HepG2 (cell line): ENCODE data around the gene OPRM1. TPM values are rescaled to one million over a fixed set of nuclear protein-coding genes. Genes with fewer than 3 reads are reported as not detected.

Experiments used
- ATAC-seq: fragments of 200-7000 bp; cut with Tn5 transposase; 3 replicates; pipeline ENCODE4 v1.9.1; 2020; ENCODE audit warnings: mild to moderate bottlenecking, moderate library complexity
- BruUV-seq: library from RNA; stranded (reverse); fragments of 400-500 nt; replicated peaks from 2 replicates; lab custom pipeline; 2021; lab: Mats Ljungman, UMichigan
- CTCF ChIA-PET: fragments of 300-600 bp; formaldehyde crosslinking; extraction: SDS; loops from one replicate; lab custom pipeline; 2021; ENCODE audit warnings: low total read pairs, inconsistent platforms, low intra/inter-chr PET ratio; lab: Yijun Ruan, JAX
- POLR2A ChIA-PET: fragments of 350-600 bp; sonication (Branson Sonifier 250); formaldehyde crosslinking; loops from one replicate; lab custom pipeline; 2020; ENCODE audit warnings: antibody characterized with exemption, inconsistent platforms; lab: Yijun Ruan, JAX
- DNase-seq: peaks from one replicate; pipeline ENCODE4 v3.0.0-alpha.2; 2015; ENCODE audit warnings: low spot score
- FAIRE-seq: peaks from 3 replicates; lab custom pipeline; 2011; peaks lifted over from hg19 to GRCh38; lab: Jason Lieb, UNC
- H2AFZ ChIP-seq: one replicate; pipeline ENCODE4 v1.6.1; 2011; ENCODE audit warnings: low read length, inconsistent platforms
- H3K27ac ChIP-seq: fragments of 300-600 bp; 3 replicates; pipeline ENCODE4 v1.8.0; 2011; ENCODE audit warnings: mixed run types, mild to moderate bottlenecking, mixed read lengths, low read length, inconsistent platforms; ENCODE audit not compliant: insufficient read depth; ENCODE audit errors: extremely low read length
- H3K27me3 ChIP-seq, 2 experiments: fragments of 200-600 bp in 1 of 2; 2 replicates in 1 of 2; 3 replicates in 1 of 2; pipeline versions ENCODE4 v1.6.0 to v1.8.0; 2011; ENCODE audit warnings: low read length in 2 of 2, mild to moderate bottlenecking in 2 of 2, moderate library complexity in 2 of 2, inconsistent platforms in 1 of 2; ENCODE audit not compliant: insufficient read depth in 2 of 2, control insufficient read depth in 1 of 2
- H3K36me3 ChIP-seq, 2 experiments: fragments of 200-600 bp in 1 of 2; replicated peaks in 1 of 2; 2 replicates in 1 of 2; 3 replicates in 1 of 2; pipeline versions ENCODE4 v1.5.1 to v1.8.0; 2011; ENCODE audit warnings: low read length in 2 of 2, inconsistent platforms in 1 of 2; ENCODE audit not compliant: insufficient read depth in 2 of 2, control insufficient read depth in 1 of 2
- H3K4me1 ChIP-seq: 2 replicates; pipeline ENCODE4 v1.5.1; 2012; ENCODE audit warnings: low read length, inconsistent platforms; ENCODE audit not compliant: insufficient read depth
- H3K4me2 ChIP-seq: 2 replicates; pipeline ENCODE4 v1.6.0; 2011; ENCODE audit warnings: low read depth, low read length, inconsistent platforms
- H3K4me3 ChIP-seq, 3 experiments: fragments of 200-600 bp in 1 of 3; sonication (generic), shearing (Covaris generic) in 1 of 3; replicated peaks in 1 of 3; 2 replicates each; pipeline ENCODE4 v1.5.1; 2011 to 2016; ENCODE audit warnings: low read length in 3 of 3, inconsistent platforms in 2 of 3, low read depth in 2 of 3, mild to moderate bottlenecking in 2 of 3, control low read depth in 1 of 3, mixed read lengths in 1 of 3; ENCODE audit not compliant: insufficient read depth in 1 of 3
- H3K79me2 ChIP-seq: one replicate; pipeline ENCODE4 v1.6.1; 2011; ENCODE audit warnings: low read length, inconsistent platforms; ENCODE audit not compliant: insufficient read depth
- H3K9ac ChIP-seq: 2 replicates; pipeline ENCODE4 v1.6.0; 2011; ENCODE audit warnings: mild to moderate bottlenecking, low read depth, low read length, inconsistent platforms; ENCODE audit not compliant: insufficient read depth
- H3K9me3 ChIP-seq: 2 replicates; pipeline ENCODE4 v1.5.1; 2012; ENCODE audit warnings: mild to moderate bottlenecking, low read length
- H4K20me1 ChIP-seq: 2 replicates; pipeline ENCODE4 v1.6.0; 2011; ENCODE audit warnings: inconsistent platforms, mild to moderate bottlenecking, low read length, moderate library complexity; ENCODE audit not compliant: insufficient read depth
- IKZF4 ChIP-seq: sonication (generic); formaldehyde crosslinking; IDR thresholded peaks from 2 replicates; pipeline ENCODE4 v1.5.1; 2020; ENCODE audit warnings: borderline replicate concordance, mild to moderate bottlenecking, low read depth, missing genetic modification reagents; ENCODE audit errors: not compliant biosample characterization
- KLF13 ChIP-seq: sonication (generic); formaldehyde crosslinking; IDR thresholded peaks from 2 replicates; pipeline ENCODE4 v1.4.0; 2020; ENCODE audit warnings: mild to moderate bottlenecking, missing genetic modification reagents
- MAFG ChIP-seq: sonication (generic); formaldehyde crosslinking; IDR thresholded peaks from 2 replicates; pipeline ENCODE4 v1.5.1; 2020; ENCODE audit warnings: mild to moderate bottlenecking, missing genetic modification reagents
- PAF1 ChIP-seq: IDR thresholded peaks from 2 replicates; pipeline ENCODE4 v1.6.1; 2016; ENCODE audit warnings: missing genetic modification reagents, missing compliant biosample characterization
- RXRA ChIP-seq: sonication (generic); formaldehyde crosslinking; IDR thresholded peaks from 2 replicates; pipeline ENCODE4 v1.5.1; 2020; ENCODE audit warnings: missing genetic modification reagents
- XRCC5 ChIP-seq: fragments of 200-400 bp; formaldehyde crosslinking; optimal IDR thresholded peaks from 2 replicates; pipeline ENCODE3; 2017; ENCODE audit warnings: mild to moderate bottlenecking, low read length
- ZNF326 ChIP-seq: sonication (generic); formaldehyde crosslinking; IDR thresholded peaks from 2 replicates; pipeline ENCODE4 v1.4.0; 2020; ENCODE audit warnings: missing genetic modification reagents, borderline replicate concordance
- ZNF773 ChIP-seq: sonication (generic); formaldehyde crosslinking; IDR thresholded peaks from 2 replicates; pipeline ENCODE4 v1.4.0; 2020; ENCODE audit warnings: missing genetic modification reagents, borderline replicate concordance
- WGBS: methylation state at CpG from one replicate; pipeline ENCODE4 v1.1.6; 2017; ENCODE audit warnings: low lambda C conversion rate; 5-methylcytosine and 5-hydroxymethylcytosine counted together
- in situ Hi-C: cut with HindIII; loops from 2 replicates; pipeline ENCODE4 v1.10.0; 2017; ENCODE audit warnings: low pct_unique_long_range_greater_than_20kb; ENCODE audit not compliant: extremely low pct_ligation_motif_present
- intact Hi-C: fragments of 100-400 bp; cut with micrococcal nuclease; formaldehyde crosslinking; loops from one replicate; pipeline ENCODE4 v1.10.0; 2022; ENCODE audit not compliant: unreplicated experiment
- polyA plus RNA-seq, 8 experiments: library from polyadenylated mRNA; depleted of rRNA in 3 of 8; stranded (reverse) in 7 of 8; unstranded in 1 of 8; fragments of >200 nt; fragmentation: Illumina TruSeq in 4 of 8; extraction: Trizol in 4 of 8; gene quantifications; 2 replicates each; pipeline versions ENCODE4 v1.2.1 to v1.2.3, GENCODE V29; 2011 to 2016; ENCODE audit warnings: low read depth in 4 of 8, missing spikeins in 1 of 8, mixed read lengths in 1 of 8; ENCODE audit not compliant: insufficient read depth in 1 of 8
- total RNA-seq, 5 experiments: library from RNA; depleted of rRNA; stranded (reverse); fragments of >200 nt; fragmentation: Illumina TruSeq; extraction: Trizol; gene quantifications; 2 replicates each; pipeline ENCODE4 v1.2.3, GENCODE V29; 2016; ENCODE audit warnings: low read depth in 1 of 5
- TF ChIP-seq, protein P1 (sequence below): sonication (generic); formaldehyde crosslinking; IDR thresholded peaks from 2 replicates; pipeline ENCODE4 v1.9.0; 2021; ENCODE audit warnings: missing genetic modification reagents, borderline replicate concordance
- TF ChIP-seq, protein P2 (sequence below): sonication (generic); formaldehyde crosslinking; conservative IDR thresholded peaks from 2 replicates; pipeline ENCODE4 v1.8.0; 2022; ENCODE audit warnings: missing genetic modification reagents
- TF ChIP-seq, protein P3 (sequence below): IDR thresholded peaks from 2 replicates; pipeline ENCODE4 v1.6.1; 2016; ENCODE audit warnings: low read depth, borderline replicate concordance
- TF ChIP-seq, protein P4 (sequence below): sonication (generic); formaldehyde crosslinking; IDR thresholded peaks from 2 replicates; pipeline ENCODE4 v1.5.1; 2020; ENCODE audit warnings: mild to moderate bottlenecking, moderate library complexity, missing genetic modification reagents
- TF ChIP-seq, protein P5 (sequence below): sonication (generic); formaldehyde crosslinking; IDR thresholded peaks from 2 replicates; pipeline ENCODE4 v1.4.0; 2020; ENCODE audit warnings: low read depth, mild to moderate bottlenecking, missing genetic modification reagents
- TF ChIP-seq, protein P6 (sequence below), 2 experiments: sonication (generic) in 1 of 2; formaldehyde crosslinking in 1 of 2; IDR thresholded peaks; 2 replicates each; pipeline versions ENCODE4 v1.5.1 to v1.6.1; 2011 to 2020; ENCODE audit warnings: borderline replicate concordance in 1 of 2, low read depth in 1 of 2, low read length in 1 of 2, mild to moderate bottlenecking in 1 of 2, missing genetic modification reagents in 1 of 2, moderate library complexity in 1 of 2

OPRM1 gene
- total and polyA plus RNA-seq, 2 of the 13 experiments (the other 11 are each of a cell fraction or from before 2014, with no cell fraction given): not detected

DNA sequence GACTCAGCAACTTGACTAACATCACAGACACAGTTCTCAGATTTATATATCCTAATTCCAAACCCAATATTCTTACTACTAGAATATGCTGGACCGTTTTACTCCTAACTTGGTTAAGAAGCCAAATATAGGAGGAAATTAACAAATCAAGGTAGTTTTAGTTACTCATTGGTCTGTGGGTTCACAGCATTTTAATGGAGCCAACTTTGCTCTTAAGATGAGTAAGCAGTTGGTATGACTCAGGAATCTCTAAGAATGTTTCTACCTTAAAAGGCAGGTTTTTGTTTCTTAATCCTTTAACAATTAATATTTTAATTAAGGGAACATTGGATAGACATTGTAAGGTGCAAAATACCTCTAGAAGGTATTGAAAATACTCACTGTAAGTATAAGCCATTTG is 31.6 kb downstream of the OPRM1 start:
- FAIRE-seq (no peak), ATAC-seq (no peak), DNase-seq (no peak)
- WGBS: 0% methylated on average over 1 of the region's 1 CpG
- H3K36me3 ChIP-seq: no peaks in the 10 kb centered on the region
- intact Hi-C loops: no loop called here
- no peaks in the 10 kb centered on the region for H3K27me3 ChIP-seq
- no peak overlapping the region for H3K4me3 ChIP-seq
- H3K9ac ChIP-seq: no peak overlapping the region
- no peak overlapping the region for H2AFZ ChIP-seq
- POLR2A ChIA-PET: no interaction called here
- H3K27ac ChIP-seq: no peak overlapping the region
- in situ Hi-C loops: no loop called here
- no peaks in the 10 kb centered on the region for H4K20me1 ChIP-seq
- no peaks in the 10 kb centered on the region for H3K4me1 ChIP-seq
- CTCF ChIA-PET: no interaction called here
- no TSS peak for BruUV-seq
- no peaks in the 10 kb centered on the region for H3K79me2 ChIP-seq
- no peak overlapping the region for H3K4me2 ChIP-seq
- no peaks in the 10 kb centered on the region for H3K9me3 ChIP-seq
- TF ChIP-seq, protein P1, sequence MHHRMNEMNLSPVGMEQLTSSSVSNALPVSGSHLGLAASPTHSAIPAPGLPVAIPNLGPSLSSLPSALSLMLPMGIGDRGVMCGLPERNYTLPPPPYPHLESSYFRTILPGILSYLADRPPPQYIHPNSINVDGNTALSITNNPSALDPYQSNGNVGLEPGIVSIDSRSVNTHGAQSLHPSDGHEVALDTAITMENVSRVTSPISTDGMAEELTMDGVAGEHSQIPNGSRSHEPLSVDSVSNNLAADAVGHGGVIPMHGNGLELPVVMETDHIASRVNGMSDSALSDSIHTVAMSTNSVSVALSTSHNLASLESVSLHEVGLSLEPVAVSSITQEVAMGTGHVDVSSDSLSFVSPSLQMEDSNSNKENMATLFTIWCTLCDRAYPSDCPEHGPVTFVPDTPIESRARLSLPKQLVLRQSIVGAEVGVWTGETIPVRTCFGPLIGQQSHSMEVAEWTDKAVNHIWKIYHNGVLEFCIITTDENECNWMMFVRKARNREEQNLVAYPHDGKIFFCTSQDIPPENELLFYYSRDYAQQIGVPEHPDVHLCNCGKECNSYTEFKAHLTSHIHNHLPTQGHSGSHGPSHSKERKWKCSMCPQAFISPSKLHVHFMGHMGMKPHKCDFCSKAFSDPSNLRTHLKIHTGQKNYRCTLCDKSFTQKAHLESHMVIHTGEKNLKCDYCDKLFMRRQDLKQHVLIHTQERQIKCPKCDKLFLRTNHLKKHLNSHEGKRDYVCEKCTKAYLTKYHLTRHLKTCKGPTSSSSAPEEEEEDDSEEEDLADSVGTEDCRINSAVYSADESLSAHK (CRISPR knock-in tag): no peak
- TF ChIP-seq MAFG (CRISPR knock-in tag) (no peak), ZNF773 (CRISPR knock-in tag) (no peak), XRCC5 (no peak), IKZF4 (no peak), RXRA (CRISPR knock-in tag) (no peak), ZNF326 (no peak), KLF13 (CRISPR knock-in tag) (no peak), PAF1 (CRISPR knock-in tag) (no peak)
- TF ChIP-seq, protein P2, sequence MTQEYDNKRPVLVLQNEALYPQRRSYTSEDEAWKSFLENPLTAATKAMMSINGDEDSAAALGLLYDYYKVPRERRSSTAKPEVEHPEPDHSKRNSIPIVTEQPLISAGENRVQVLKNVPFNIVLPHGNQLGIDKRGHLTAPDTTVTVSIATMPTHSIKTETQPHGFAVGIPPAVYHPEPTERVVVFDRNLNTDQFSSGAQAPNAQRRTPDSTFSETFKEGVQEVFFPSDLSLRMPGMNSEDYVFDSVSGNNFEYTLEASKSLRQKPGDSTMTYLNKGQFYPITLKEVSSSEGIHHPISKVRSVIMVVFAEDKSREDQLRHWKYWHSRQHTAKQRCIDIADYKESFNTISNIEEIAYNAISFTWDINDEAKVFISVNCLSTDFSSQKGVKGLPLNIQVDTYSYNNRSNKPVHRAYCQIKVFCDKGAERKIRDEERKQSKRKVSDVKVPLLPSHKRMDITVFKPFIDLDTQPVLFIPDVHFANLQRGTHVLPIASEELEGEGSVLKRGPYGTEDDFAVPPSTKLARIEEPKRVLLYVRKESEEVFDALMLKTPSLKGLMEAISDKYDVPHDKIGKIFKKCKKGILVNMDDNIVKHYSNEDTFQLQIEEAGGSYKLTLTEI: no peak
- TF ChIP-seq, protein P3, sequence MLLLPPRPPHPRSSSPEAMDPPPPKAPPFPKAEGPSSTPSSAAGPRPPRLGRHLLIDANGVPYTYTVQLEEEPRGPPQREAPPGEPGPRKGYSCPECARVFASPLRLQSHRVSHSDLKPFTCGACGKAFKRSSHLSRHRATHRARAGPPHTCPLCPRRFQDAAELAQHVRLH (CRISPR knock-in tag): no peak
- TF ChIP-seq, protein P4, sequence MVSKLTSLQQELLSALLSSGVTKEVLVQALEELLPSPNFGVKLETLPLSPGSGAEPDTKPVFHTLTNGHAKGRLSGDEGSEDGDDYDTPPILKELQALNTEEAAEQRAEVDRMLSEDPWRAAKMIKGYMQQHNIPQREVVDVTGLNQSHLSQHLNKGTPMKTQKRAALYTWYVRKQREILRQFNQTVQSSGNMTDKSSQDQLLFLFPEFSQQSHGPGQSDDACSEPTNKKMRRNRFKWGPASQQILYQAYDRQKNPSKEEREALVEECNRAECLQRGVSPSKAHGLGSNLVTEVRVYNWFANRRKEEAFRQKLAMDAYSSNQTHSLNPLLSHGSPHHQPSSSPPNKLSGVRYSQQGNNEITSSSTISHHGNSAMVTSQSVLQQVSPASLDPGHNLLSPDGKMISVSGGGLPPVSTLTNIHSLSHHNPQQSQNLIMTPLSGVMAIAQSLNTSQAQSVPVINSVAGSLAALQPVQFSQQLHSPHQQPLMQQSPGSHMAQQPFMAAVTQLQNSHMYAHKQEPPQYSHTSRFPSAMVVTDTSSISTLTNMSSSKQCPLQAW (CRISPR knock-in tag): no peak
- TF ChIP-seq, protein P5, sequence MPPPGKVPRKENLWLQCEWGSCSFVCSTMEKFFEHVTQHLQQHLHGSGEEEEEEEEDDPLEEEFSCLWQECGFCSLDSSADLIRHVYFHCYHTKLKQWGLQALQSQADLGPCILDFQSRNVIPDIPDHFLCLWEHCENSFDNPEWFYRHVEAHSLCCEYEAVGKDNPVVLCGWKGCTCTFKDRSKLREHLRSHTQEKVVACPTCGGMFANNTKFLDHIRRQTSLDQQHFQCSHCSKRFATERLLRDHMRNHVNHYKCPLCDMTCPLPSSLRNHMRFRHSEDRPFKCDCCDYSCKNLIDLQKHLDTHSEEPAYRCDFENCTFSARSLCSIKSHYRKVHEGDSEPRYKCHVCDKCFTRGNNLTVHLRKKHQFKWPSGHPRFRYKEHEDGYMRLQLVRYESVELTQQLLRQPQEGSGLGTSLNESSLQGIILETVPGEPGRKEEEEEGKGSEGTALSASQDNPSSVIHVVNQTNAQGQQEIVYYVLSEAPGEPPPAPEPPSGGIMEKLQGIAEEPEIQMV (CRISPR knock-in tag): no peak
- TF ChIP-seq, protein P6, sequence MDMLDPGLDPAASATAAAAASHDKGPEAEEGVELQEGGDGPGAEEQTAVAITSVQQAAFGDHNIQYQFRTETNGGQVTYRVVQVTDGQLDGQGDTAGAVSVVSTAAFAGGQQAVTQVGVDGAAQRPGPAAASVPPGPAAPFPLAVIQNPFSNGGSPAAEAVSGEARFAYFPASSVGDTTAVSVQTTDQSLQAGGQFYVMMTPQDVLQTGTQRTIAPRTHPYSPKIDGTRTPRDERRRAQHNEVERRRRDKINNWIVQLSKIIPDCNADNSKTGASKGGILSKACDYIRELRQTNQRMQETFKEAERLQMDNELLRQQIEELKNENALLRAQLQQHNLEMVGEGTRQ (IDR thresholded peaks at IDR 0.05; ENCODE audit: low read depth, low read length): no peak
- TF ChIP-seq, protein P6 (CRISPR knock-in tag; IDR thresholded peaks at IDR 0.05; ENCODE audit: borderline replicate concordance): no peak
